Embryonic facial prominence (tissue), 1 donor: ENCODE measurements around the gene KRT6B.
"Not testable (repeated sequence)": the region's sequence is repeated elsewhere in the genome, so short reads cannot be mapped to it uniquely, and the experiment has no call there.

Source experiments
- DNase-seq: peaks from one replicate; pipeline ENCODE4 v3.0.0-alpha.2; 2016; ENCODE audit errors: extremely low spot score

KRT6B gene

GRCh38 chr12:52469853-52470252 is 17.9 kb upstream of the KRT6B start:
- no peak for DNase-seq

GRCh38 chr12:52464897-52465296 is 13.0 kb upstream of the KRT6B start:
- no peak for DNase-seq

GRCh38 chr12:52461693-52462092 is 9.7 kb upstream of the KRT6B start:
- DNase-seq = no peak

GRCh38 chr12:52458861-52459260 is 6.9 kb upstream of the KRT6B start:
- no peak for DNase-seq

- DNase-seq = no peak
Measured at GRCh38 chr12:52455821-52456220, 3.9 kb upstream of the KRT6B start.

- DNase-seq = no peak
Measured at GRCh38 chr12:52454411-52455201, 2.7 kb upstream of the KRT6B start.

- DNase-seq = no peak
Measured at GRCh38 chr12:52448228-52448627, 3.7 kb downstream of the KRT6B start.

- not testable (repeated sequence) for DNase-seq
Measured at GRCh38 chr12:52447196-52447595, 4.8 kb downstream of the KRT6B start.

- no peak for DNase-seq
Measured at GRCh38 chr12:52446367-52447045, 5.4 kb downstream of the KRT6B start.

- DNase-seq = no peak
Measured at GRCh38 chr12:52445876-52446275, 6.1 kb downstream of the KRT6B start.

- no peak for DNase-seq
Measured at GRCh38 chr12:52444647-52445595, 7.0 kb downstream of the KRT6B start.

GRCh38 chr12:52443966-52444365 is 8.0 kb downstream of the KRT6B start:
- no peak for DNase-seq

GRCh38 chr12:52442600-52443061 is 9.3 kb downstream of the KRT6B start:
- no peak for DNase-seq

GRCh38 chr12:52441320-52441911 is 10.5 kb downstream of the KRT6B start:
- no peak for DNase-seq

GRCh38 chr12:52440821-52441319 is 11.1 kb downstream of the KRT6B start:
- DNase-seq = no peak

GRCh38 chr12:52439845-52440244 is 12.1 kb downstream of the KRT6B start:
- no peak for DNase-seq

GRCh38 chr12:52439420-52439819 is 12.5 kb downstream of the KRT6B start:
- DNase-seq = no peak

- no peak for DNase-seq
Measured at GRCh38 chr12:52438305-52439301, 13.3 kb downstream of the KRT6B start.

- no peak for DNase-seq
Measured at GRCh38 chr12:52437508-52437907, 14.4 kb downstream of the KRT6B start.

GRCh38 chr12:52436828-52437474 is 15.0 kb downstream of the KRT6B start:
- DNase-seq = no peak
